Measurements from ENCODE around the gene LIG4. TPM values are rescaled to one million over a fixed set of nuclear protein-coding genes. Genes with fewer than 3 reads are reported as not detected.

The LIG4 gene
- total RNA-seq, 1 donor from 2014 or later = 15.5 TPM

DNA sequence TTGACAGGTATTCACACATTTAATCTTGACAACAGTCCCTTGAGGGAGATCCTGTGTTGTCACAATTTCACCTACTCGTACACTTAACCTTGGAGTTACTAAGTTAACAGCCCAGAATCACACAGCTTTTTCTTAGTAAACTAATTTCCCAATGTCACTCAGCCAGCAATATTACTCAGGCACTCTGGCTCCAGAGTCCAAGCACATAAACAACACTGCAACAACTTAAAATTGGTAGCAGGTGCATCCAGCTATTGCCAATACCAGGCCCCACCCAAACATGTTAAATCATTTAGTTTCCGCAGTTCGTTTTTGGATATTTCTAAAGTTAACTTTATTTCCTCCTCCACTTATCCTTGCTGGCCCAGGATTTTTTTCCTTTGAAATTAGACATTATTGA, 32.7 kb downstream of the LIG4 start:
- H3K36me3 Mint-ChIP-seq (ENCODE audit: low read depth, unreplicated experiment) = no peaks in the 10 kb centered on the region
- DNase-seq (ENCODE audit: low read depth) = no peak
- Histone ChIP-seq H4K20me1 (ENCODE audit: insufficient read depth, low read length) (no peaks in the 10 kb centered on the region), H3K4me3 (ENCODE audit: insufficient read depth, low read depth, low read length) (no peak overlapping the region), H2AFZ (ENCODE audit: low read depth, low read length) (no peak overlapping the region), H3K79me2 (ENCODE audit: insufficient read depth, low read length) (no peaks in the 10 kb centered on the region), H3K9me3 (ENCODE audit: insufficient read depth, low read depth, low read length) (no peaks in the 10 kb centered on the region), H3K27ac (ENCODE audit: low read depth, low read length) (no peak overlapping the region), H3K4me2 (ENCODE audit: low read length) (no peak overlapping the region), H3K4me1 (ENCODE audit: insufficient read depth, low read length) (no peaks in the 10 kb centered on the region), H3K9ac (ENCODE audit: low read length) (no peak overlapping the region), H3K27me3 (ENCODE audit: insufficient read depth, low read length) (no peaks in the 10 kb centered on the region), H3K36me3 (ENCODE audit: insufficient read depth, low read length) (no peaks in the 10 kb centered on the region)
- TF ChIP-seq EZH2 (IDR thresholded peaks at IDR 0.05; ENCODE audit: insufficient read depth, low read length) = no peak
- TF ChIP-seq, protein P1, sequence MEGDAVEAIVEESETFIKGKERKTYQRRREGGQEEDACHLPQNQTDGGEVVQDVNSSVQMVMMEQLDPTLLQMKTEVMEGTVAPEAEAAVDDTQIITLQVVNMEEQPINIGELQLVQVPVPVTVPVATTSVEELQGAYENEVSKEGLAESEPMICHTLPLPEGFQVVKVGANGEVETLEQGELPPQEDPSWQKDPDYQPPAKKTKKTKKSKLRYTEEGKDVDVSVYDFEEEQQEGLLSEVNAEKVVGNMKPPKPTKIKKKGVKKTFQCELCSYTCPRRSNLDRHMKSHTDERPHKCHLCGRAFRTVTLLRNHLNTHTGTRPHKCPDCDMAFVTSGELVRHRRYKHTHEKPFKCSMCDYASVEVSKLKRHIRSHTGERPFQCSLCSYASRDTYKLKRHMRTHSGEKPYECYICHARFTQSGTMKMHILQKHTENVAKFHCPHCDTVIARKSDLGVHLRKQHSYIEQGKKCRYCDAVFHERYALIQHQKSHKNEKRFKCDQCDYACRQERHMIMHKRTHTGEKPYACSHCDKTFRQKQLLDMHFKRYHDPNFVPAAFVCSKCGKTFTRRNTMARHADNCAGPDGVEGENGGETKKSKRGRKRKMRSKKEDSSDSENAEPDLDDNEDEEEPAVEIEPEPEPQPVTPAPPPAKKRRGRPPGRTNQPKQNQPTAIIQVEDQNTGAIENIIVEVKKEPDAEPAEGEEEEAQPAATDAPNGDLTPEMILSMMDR (IDR thresholded peaks at IDR 0.05; ENCODE audit: insufficient read depth, low read depth, low read length) = no peak
- peaks cover 3% of the 10 kb centered on the region for H3K9me3 Mint-ChIP-seq (ENCODE audit: unreplicated experiment)
- no peak overlapping the region for H3K27ac Mint-ChIP-seq (ENCODE audit: unreplicated experiment)
- no peaks in the 10 kb centered on the region for H3K4me1 Mint-ChIP-seq (ENCODE audit: low read depth, unreplicated experiment)
- no peak overlapping the region for H3K4me3 Mint-ChIP-seq (ENCODE audit: unreplicated experiment)
- FAIRE-seq = no peak
- no peaks in the 10 kb centered on the region for H3K27me3 Mint-ChIP-seq (ENCODE audit: low read depth, unreplicated experiment)

DNA sequence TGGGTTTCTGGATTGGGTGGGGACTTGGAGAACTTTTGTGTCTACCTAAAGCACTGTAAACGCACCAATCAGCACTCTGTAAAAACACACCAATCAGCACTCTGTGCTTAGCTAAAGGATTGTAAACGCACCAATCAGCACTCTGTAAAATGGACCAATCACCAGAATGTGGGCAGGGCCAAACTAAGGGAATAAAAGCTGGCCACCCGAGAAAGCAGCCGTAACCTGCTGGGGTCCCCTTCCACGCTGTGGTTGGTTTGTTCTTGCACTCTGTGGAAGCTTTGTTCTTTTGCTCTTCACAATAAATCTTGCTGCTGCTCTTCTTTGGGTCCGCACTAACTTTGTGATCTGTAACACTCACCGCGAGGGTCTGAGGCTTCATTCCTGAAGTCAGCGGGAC, 37.3 kb downstream of the LIG4 start:
- Histone ChIP-seq H3K27me3 (ENCODE audit: insufficient read depth, low read length) (no peaks in the 10 kb centered on the region), H3K36me3 (ENCODE audit: insufficient read depth, low read length) (no peaks in the 10 kb centered on the region), H4K20me1 (ENCODE audit: insufficient read depth, low read length) (no peaks in the 10 kb centered on the region), H3K27ac (ENCODE audit: low read depth, low read length) (no peak overlapping the region), H3K4me1 (ENCODE audit: insufficient read depth, low read length) (no peaks in the 10 kb centered on the region), H3K79me2 (ENCODE audit: insufficient read depth, low read length) (no peaks in the 10 kb centered on the region), H3K9me3 (ENCODE audit: insufficient read depth, low read depth, low read length) (no peaks in the 10 kb centered on the region), H3K9ac (ENCODE audit: low read length) (no peak overlapping the region), H3K4me3 (ENCODE audit: insufficient read depth, low read depth, low read length) (no peak overlapping the region), H3K4me2 (ENCODE audit: low read length) (no peak overlapping the region), H2AFZ (ENCODE audit: low read depth, low read length) (no peak overlapping the region)
- Mint-ChIP-seq H3K36me3 (ENCODE audit: low read depth, unreplicated experiment) (no peaks in the 10 kb centered on the region), H3K4me3 (ENCODE audit: unreplicated experiment) (no peak overlapping the region), H3K9me3 (ENCODE audit: unreplicated experiment) (peaks cover 5% of the 10 kb centered on the region), H3K4me1 (ENCODE audit: low read depth, unreplicated experiment) (no peaks in the 10 kb centered on the region), H3K27me3 (ENCODE audit: low read depth, unreplicated experiment) (no peaks in the 10 kb centered on the region), H3K27ac (ENCODE audit: unreplicated experiment) (no peak overlapping the region)
- no peak for FAIRE-seq
- TF ChIP-seq, protein P1 (IDR thresholded peaks at IDR 0.05; ENCODE audit: insufficient read depth, low read depth, low read length) = no peak
- TF ChIP-seq EZH2 (IDR thresholded peaks at IDR 0.05; ENCODE audit: insufficient read depth, low read length) = no peak
- no peak for DNase-seq (ENCODE audit: low read depth)

DNA sequence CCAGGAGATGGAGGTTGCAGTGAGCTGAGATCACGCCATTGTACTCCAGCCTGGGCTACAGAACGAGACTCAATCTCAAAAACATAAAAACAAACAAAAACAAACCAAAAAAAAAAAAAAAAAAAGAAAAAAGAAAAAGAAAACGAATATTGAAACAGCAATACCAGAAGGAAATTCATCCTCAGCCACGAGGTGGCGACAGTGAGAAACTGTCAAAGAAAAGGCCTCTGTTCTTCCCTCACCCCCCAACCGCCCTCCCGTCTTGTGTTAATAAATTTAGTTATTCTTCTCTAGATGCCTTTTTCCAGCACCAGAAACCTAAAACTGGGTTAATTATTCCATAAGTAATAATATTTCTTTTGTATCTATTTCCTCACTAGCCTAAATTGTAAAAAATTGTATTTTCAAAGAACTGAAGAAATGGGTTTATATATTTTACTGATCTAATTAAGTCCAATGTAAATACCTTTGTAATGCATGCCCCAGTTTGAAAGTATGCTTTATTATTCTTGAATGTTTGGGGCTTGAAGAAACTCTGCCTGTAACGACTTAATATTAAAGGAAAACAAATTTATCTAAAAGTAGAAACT, 38.6 kb downstream of the LIG4 start:
- H3K9ac ChIP-seq (ENCODE audit: low read length) = no peak overlapping the region
- no peaks in the 10 kb centered on the region for H3K4me1 ChIP-seq (ENCODE audit: insufficient read depth, low read length)
- DNase-seq (ENCODE audit: low read depth) (no peak), FAIRE-seq (no peak)
- no peaks in the 10 kb centered on the region for H3K36me3 ChIP-seq (ENCODE audit: insufficient read depth, low read length)
- no peak overlapping the region for H2AFZ ChIP-seq (ENCODE audit: low read depth, low read length)
- no peak overlapping the region for H3K4me3 Mint-ChIP-seq (ENCODE audit: unreplicated experiment)
- H4K20me1 ChIP-seq (ENCODE audit: insufficient read depth, low read length) = no peaks in the 10 kb centered on the region
- H3K36me3 Mint-ChIP-seq (ENCODE audit: low read depth, unreplicated experiment) = no peaks in the 10 kb centered on the region
- H3K9me3 Mint-ChIP-seq (ENCODE audit: unreplicated experiment) = peaks cover 12% of the 10 kb centered on the region
- H3K27ac ChIP-seq (ENCODE audit: low read depth, low read length) = no peak overlapping the region
- no peaks in the 10 kb centered on the region for H3K79me2 ChIP-seq (ENCODE audit: insufficient read depth, low read length)
- no peak overlapping the region for H3K4me2 ChIP-seq (ENCODE audit: low read length)
- no peak overlapping the region for H3K27ac Mint-ChIP-seq (ENCODE audit: unreplicated experiment)
- H3K4me1 Mint-ChIP-seq (ENCODE audit: low read depth, unreplicated experiment) = no peaks in the 10 kb centered on the region
- H3K4me3 ChIP-seq (ENCODE audit: insufficient read depth, low read depth, low read length) = no peak overlapping the region
- TF ChIP-seq, protein P1 (IDR thresholded peaks at IDR 0.05; ENCODE audit: insufficient read depth, low read depth, low read length) = peak; percentile 33
- TF ChIP-seq EZH2 (IDR thresholded peaks at IDR 0.05; ENCODE audit: insufficient read depth, low read length) = no peak
- H3K27me3 Mint-ChIP-seq (ENCODE audit: low read depth, unreplicated experiment) = no peaks in the 10 kb centered on the region
- H3K27me3 ChIP-seq (ENCODE audit: insufficient read depth, low read length) = no peaks in the 10 kb centered on the region
- H3K9me3 ChIP-seq (ENCODE audit: insufficient read depth, low read depth, low read length) = no peaks in the 10 kb centered on the region

All from astrocyte (in vitro differentiated cells and primary cell).